Stimulated activated CD8-positive, alpha-beta memory T cell treated with anti-CD3 and anti-CD28 coated beads, Interleukin-4, amount 100 ng/mL, for 48 hours (primary cell): Measurements from ENCODE around the gene CROCC2.

Source experiments
- DNase-seq: peaks from one replicate; pipeline ENCODE4 v3.0.0-alpha.2; 2020

CROCC2 gene

GRCh38 chr2:240906141-240906910 lies at the start of gene CROCC2:
Gene CROCC2, plus strand, starts transcription at chr2:240906336. Its CDS starts 178 bp downstream, at chr2:240906514.
- no peak for DNase-seq

GRCh38 chr2:240857039-240858008 lies 48.8 kb upstream of the CROCC2 start:
- DNase-seq = no peak

- DNase-seq = no peak
Observed at GRCh38 chr2:240858321-240858720, 47.8 kb upstream of the CROCC2 start.

- no peak for DNase-seq
Observed at GRCh38 chr2:240858871-240859270, 47.3 kb upstream of the CROCC2 start.

- DNase-seq = no peak
Observed at GRCh38 chr2:240861547-240861946, 44.6 kb upstream of the CROCC2 start.

GRCh38 chr2:240864475-240864874 lies 41.7 kb upstream of the CROCC2 start:
- no peak for DNase-seq

GRCh38 chr2:240865391-240865790 lies 40.7 kb upstream of the CROCC2 start:
- no peak for DNase-seq

- DNase-seq = no peak
Observed at GRCh38 chr2:240868286-240869108, 37.6 kb upstream of the CROCC2 start, which contains the start of gene AGXT. Gene AGXT, plus strand, starts transcription at chr2:240868824. Its CDS starts 42 bp downstream, at chr2:240868866.

GRCh38 chr2:240869109-240869955 lies 36.8 kb upstream of the CROCC2 start:
- no peak for DNase-seq

GRCh38 chr2:240869956-240870875 lies 35.9 kb upstream of the CROCC2 start:
- DNase-seq = no peak

- DNase-seq = no peak
Observed at GRCh38 chr2:240871071-240871958, 34.8 kb upstream of the CROCC2 start.

- no peak for DNase-seq
Observed at GRCh38 chr2:240872317-240873097, 33.6 kb upstream of the CROCC2 start.

GRCh38 chr2:240873098-240873788 lies 32.9 kb upstream of the CROCC2 start:
- no peak for DNase-seq

GRCh38 chr2:240873805-240874714 lies 32.1 kb upstream of the CROCC2 start:
- no peak for DNase-seq

- DNase-seq = no peak
Observed at GRCh38 chr2:240874715-240875227, 31.4 kb upstream of the CROCC2 start.

GRCh38 chr2:240875228-240876034 lies 30.7 kb upstream of the CROCC2 start:
- DNase-seq = no peak
